Gastrocnemius medialis (tissue), 4 donors: ENCODE measurements around the gene ELAVL1. TPM values are rescaled to one million over a fixed set of nuclear protein-coding genes. Genes with fewer than 3 reads are reported as not detected.
A peak's percentile ranks its signal among the peaks of the same experiment; 100 is the strongest.

ENCODE experiments used
- ATAC-seq, 2 donors: fragments of 150-250 bp; one replicate each; pipeline ENCODE4 v1.9.1; 2016
- DNase-seq, 2 donors: peaks; one replicate each; pipeline ENCODE4 v3.0.0-alpha.2; 2019
- H3K27ac ChIP-seq, 4 donors: fragments of 200-600 bp; sonication (generic); 1 replicate in 1 of 4; 2 replicates in 3 of 4; pipeline ENCODE4 v1.5.1; 2016 to 2018; ENCODE audit warnings: mild to moderate bottlenecking in 2 of 4, moderate library complexity in 1 of 4
- H3K27me3 ChIP-seq, 3 donors: fragments of 200-600 bp; sonication (generic) in 2 of 3; 1 replicate in 1 of 3; 2 replicates in 2 of 3; pipeline versions ENCODE4 v1.5.1 to v1.6.0; 2016 to 2019; ENCODE audit warnings: mild to moderate bottlenecking in 1 of 3, moderate library complexity in 1 of 3
- H3K36me3 ChIP-seq, 2 donors: fragments of 200-600 bp; sonication (generic) in 1 of 2; one replicate each; pipeline ENCODE4 v1.5.1; 2017 to 2018
- H3K4me1 ChIP-seq, 2 donors: fragments of 200-600 bp; sonication (generic) in 1 of 2; one replicate each; pipeline ENCODE4 v1.5.1; 2016 to 2017; ENCODE audit warnings: mild to moderate bottlenecking in 2 of 2
- H3K4me3 ChIP-seq, 4 donors: fragments of 200-600 bp; sonication (generic) in 3 of 4; 1 replicate in 1 of 4; 2 replicates in 3 of 4; pipeline ENCODE4 v1.5.1; 2016 to 2019; ENCODE audit warnings: mild to moderate bottlenecking in 2 of 4
- H3K9me3 ChIP-seq, 3 donors: fragments of 200-600 bp; sonication (generic) in 2 of 3; 1 replicate in 1 of 3; 2 replicates in 2 of 3; pipeline ENCODE4 v1.5.1; 2016 to 2019
- CTCF ChIP-seq, 5 experiments: fragments of 450-650 bp in 3 of 5; fragments of 200-600 bp in 2 of 5; sonication (generic) in 2 of 5; IDR thresholded peaks in 4 of 5; conservative IDR thresholded peaks in 1 of 5; 1 replicate in 4 of 5; 2 replicates in 1 of 5; pipeline ENCODE4 v1.5.1; 2016 to 2019; ENCODE audit warnings: antibody characterized with exemption in 5 of 5, mild to moderate bottlenecking in 3 of 5, moderate library complexity in 3 of 5
- POLR2A ChIP-seq, 2 donors: fragments of 450-650 bp; IDR thresholded peaks; one replicate each; pipeline ENCODE4 v1.6.1; 2017; ENCODE audit warnings: antibody characterized with exemption in 2 of 2, mild to moderate bottlenecking in 2 of 2, moderate library complexity in 2 of 2
- in situ Hi-C, 4 donors: fragments of 200-750 bp; cut with MboI; loops; one replicate each; pipeline versions ENCODE4 v1.15.0 to v1.8.0; 2017; ENCODE audit warnings: low sequenced_read_pairs in 4 of 4
- intact Hi-C: fragments of 100-400 bp; cut with DNase I; formaldehyde crosslinking; loops from one replicate; pipeline ENCODE4 v1.15.1; 2023; ENCODE audit warnings: low total_unique reads
- total RNA-seq, 4 donors: library from RNA; depleted of rRNA; stranded (reverse); fragments of >200 nt; gene quantifications; one replicate each; pipeline versions ENCODE4 v1.1.0 to v1.2.3, GENCODE V29; 2016

Gene ELAVL1
- total RNA-seq, 4 donors from 2014 or later, result 18.2 to 40.5 (median 28.9) TPM

DNA sequence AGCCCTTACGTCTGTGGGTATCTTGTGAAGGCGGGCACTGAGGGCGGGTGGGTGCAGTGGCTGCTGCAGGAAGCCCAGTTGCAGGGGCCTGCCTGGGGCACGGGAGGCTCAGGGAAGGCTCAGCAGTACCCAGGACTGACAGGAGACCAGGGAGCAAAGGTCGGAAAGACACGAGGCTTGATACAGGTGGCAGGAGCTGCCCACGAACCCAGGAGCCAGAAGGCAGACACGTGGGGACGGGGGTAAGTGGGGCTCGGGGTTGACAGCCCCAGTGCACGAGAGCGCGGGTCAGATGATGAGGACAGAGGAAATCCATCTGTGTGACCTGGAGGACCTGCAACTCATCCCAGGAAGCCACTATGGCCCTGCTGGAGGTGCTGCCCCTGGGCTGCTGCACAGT, 25.3 kb downstream of the ELAVL1 start:
- no peak for DNase-seq
- Histone ChIP-seq H3K27me3 (no peaks in the 10 kb centered on the region), H3K9me3 (no peaks in the 10 kb centered on the region), H3K4me3 (no peak overlapping the region), H3K36me3 (peaks cover 0 to 26% of the 10 kb centered on the region in 2 donors), H3K4me1 (peaks cover 28% of the 10 kb centered on the region in 2 donors), H3K27ac (peak overlapping the region in 2 of 4 donors; percentile 43 to 70)
- no peak for ATAC-seq
- intact Hi-C loops (no loop called here), in situ Hi-C loops (no loop called here)
- no peak for TF ChIP-seq CTCF (IDR thresholded peaks at IDR 0.05 in 4 of 5, conservative IDR thresholded peaks at IDR 0.05 in 1 of 5)
- TF ChIP-seq POLR2A (IDR thresholded peaks at IDR 0.05), result no peak

- TF ChIP-seq CTCF (IDR thresholded peaks at IDR 0.05 in 4 of 5, conservative IDR thresholded peaks at IDR 0.05 in 1 of 5) (no peak), POLR2A (IDR thresholded peaks at IDR 0.05) (no peak)
These were observed 25.9 kb downstream of the ELAVL1 start for GRCh38 chr19:7979559-7979958.

DNA sequence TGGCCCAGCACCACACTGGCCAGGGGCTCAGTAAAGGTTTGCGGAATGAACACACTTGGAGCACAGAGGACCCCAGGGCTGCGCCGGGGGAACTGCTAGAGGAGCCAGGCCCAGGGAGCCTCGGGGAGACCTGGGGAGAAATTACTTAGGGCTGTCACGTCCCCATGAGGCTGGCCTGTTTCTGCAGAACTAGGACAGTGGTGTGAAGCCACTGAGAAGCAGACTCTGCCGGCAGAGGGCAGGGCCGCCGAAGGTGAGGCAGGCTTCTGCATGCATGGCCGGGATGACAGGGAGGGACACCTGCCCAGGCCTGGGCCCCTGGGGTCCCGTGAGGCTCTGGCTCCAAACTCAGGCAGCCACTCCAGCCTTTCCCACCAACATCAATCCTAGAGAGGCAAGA, 26.4 kb downstream of the ELAVL1 start:
- Histone ChIP-seq H3K27me3 (no peaks in the 10 kb centered on the region), H3K36me3 (peaks cover 0 to 31% of the 10 kb centered on the region in 2 donors), H3K27ac (peak overlapping the region; percentile 16 to 70 (median 54)), H3K9me3 (no peaks in the 10 kb centered on the region), H3K4me1 (peaks cover 31 to 34% of the 10 kb centered on the region in 2 donors), H3K4me3 (no peak overlapping the region)
- in situ Hi-C loops (no loop called here), intact Hi-C loops (no loop called here)
- DNase-seq, result no peak
- peak in 1 of 2 donors; percentile 28 for ATAC-seq
- TF ChIP-seq POLR2A (IDR thresholded peaks at IDR 0.05) (no peak), CTCF (IDR thresholded peaks at IDR 0.05 in 4 of 5, conservative IDR thresholded peaks at IDR 0.05 in 1 of 5) (peak in 2 of 5 experiments; percentile 11 to 14)

More at GRCh38 chr19:7979559-7979958, 25.9 kb downstream of the ELAVL1 start:
- H3K27ac ChIP-seq, result peak overlapping the region; percentile 16 to 70 (median 54)
- H3K4me3 ChIP-seq, result no peak overlapping the region
- H3K4me1 ChIP-seq, result peaks cover 31 to 34% of the 10 kb centered on the region in 2 donors
- ATAC-seq, result no peak
- in situ Hi-C loops, result no loop called here
- DNase-seq, result no peak
- intact Hi-C loops, result no loop called here
- no peaks in the 10 kb centered on the region for H3K9me3 ChIP-seq
- no peaks in the 10 kb centered on the region for H3K27me3 ChIP-seq
- peaks cover 0 to 26% of the 10 kb centered on the region in 2 donors for H3K36me3 ChIP-seq

DNA sequence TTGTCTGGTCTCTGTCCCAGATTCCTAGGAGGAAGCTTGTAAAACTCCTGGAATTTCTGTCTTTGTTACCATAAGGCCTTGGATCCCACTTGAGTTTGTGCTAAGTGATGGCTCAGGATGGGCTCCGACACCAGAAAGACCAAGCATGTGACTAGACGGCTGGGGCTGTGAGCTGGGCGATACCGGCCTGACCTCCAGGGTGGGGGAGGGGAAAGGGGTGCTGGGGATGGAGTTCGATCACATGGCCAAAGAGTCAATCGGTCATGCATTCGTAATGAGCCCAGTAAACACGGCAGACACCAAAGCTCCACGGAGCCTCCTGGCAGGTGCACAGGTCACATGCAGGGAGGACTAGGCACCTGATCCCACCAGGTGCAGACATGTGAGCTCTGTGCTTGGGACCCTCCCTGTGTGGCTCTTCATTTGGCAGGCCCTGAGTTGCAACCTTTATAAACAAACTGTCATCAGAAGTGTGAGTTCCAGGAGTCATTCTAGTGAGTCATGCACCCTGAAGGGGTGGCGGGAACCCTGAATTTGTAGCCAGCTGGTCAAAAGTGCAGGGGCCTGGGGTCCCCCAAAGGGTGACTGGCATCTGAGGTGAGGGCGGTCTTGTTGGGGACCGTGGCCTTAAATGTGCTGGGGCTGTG, 27.1 kb downstream of the ELAVL1 start:
- TF ChIP-seq CTCF (IDR thresholded peaks at IDR 0.05 in 4 of 5, conservative IDR thresholded peaks at IDR 0.05 in 1 of 5) (no peak), POLR2A (IDR thresholded peaks at IDR 0.05) (no peak)
- no peak for DNase-seq
- Histone ChIP-seq H3K4me1 (peaks cover 32 to 34% of the 10 kb centered on the region in 2 donors), H3K27me3 (no peaks in the 10 kb centered on the region), H3K9me3 (no peaks in the 10 kb centered on the region), H3K27ac (peak overlapping the region; percentile 16 to 70 (median 54)), H3K4me3 (no peak overlapping the region), H3K36me3 (peaks cover 0 to 31% of the 10 kb centered on the region in 2 donors)
- in situ Hi-C loops (no loop called here), intact Hi-C loops (no loop called here)
- ATAC-seq, result peak; percentile 1 to 31
